GM21515 (cell line): Measurements from ENCODE around the gene SPTB.

ENCODE experiments used
- ATAC-seq: cut with Tn5 transposase; IDR thresholded peaks from one replicate; pipeline ENCODE4 v1.9.1; 2021; ENCODE audit not compliant: unreplicated experiment

Gene SPTB

GRCh38 chr14:64792871-64793560, 86.7 kb downstream of the SPTB start:
- no peak for ATAC-seq

GRCh38 chr14:64792231-64792630, 87.5 kb downstream of the SPTB start:
- ATAC-seq = no peak

- no peak for ATAC-seq
Observed at GRCh38 chr14:64790478-64790877, 89.2 kb downstream of the SPTB start.

- ATAC-seq = no peak
Observed at GRCh38 chr14:64789696-64790095, 90.0 kb downstream of the SPTB start.

- ATAC-seq = no peak
Observed at GRCh38 chr14:64788706-64789105, 91.0 kb downstream of the SPTB start.

GRCh38 chr14:64787619-64788018, 92.1 kb downstream of the SPTB start:
- no peak for ATAC-seq

- no peak for ATAC-seq
Observed at GRCh38 chr14:64786296-64787149, 93.2 kb downstream of the SPTB start.

GRCh38 chr14:64784006-64784405, 95.7 kb downstream of the SPTB start:
- no peak for ATAC-seq

- ATAC-seq = no peak
Observed at GRCh38 chr14:64782196-64782595, 97.5 kb downstream of the SPTB start.

GRCh38 chr14:64779472-64779871, 100.2 kb downstream of the SPTB start:
- no peak for ATAC-seq

GRCh38 chr14:64778104-64778754, 101.5 kb downstream of the SPTB start:
- no peak for ATAC-seq

GRCh38 chr14:64777461-64777860, 102.2 kb downstream of the SPTB start:
- no peak for ATAC-seq

GRCh38 chr14:64775081-64775777, 104.5 kb downstream of the SPTB start:
- ATAC-seq = no peak

- no peak for ATAC-seq
Observed at GRCh38 chr14:64774272-64774671, 105.4 kb downstream of the SPTB start.

- ATAC-seq = no peak
Observed at GRCh38 chr14:64773577-64773976, 106.1 kb downstream of the SPTB start.

GRCh38 chr14:64773046-64773445, 106.7 kb downstream of the SPTB start:
- no peak for ATAC-seq

- ATAC-seq = no peak
Observed at GRCh38 chr14:64772397-64772950, 107.2 kb downstream of the SPTB start.

- ATAC-seq = no peak
Observed at GRCh38 chr14:64771161-64771560, 108.5 kb downstream of the SPTB start.

GRCh38 chr14:64770751-64771150, 109.0 kb downstream of the SPTB start:
- ATAC-seq = no peak

- no peak for ATAC-seq
Observed at GRCh38 chr14:64769096-64770020, 110.3 kb downstream of the SPTB start.
